ENCODE data around the gene MRPL12.

The MRPL12 gene

GRCh38 chr17:81703747-81704654 is 834 bp downstream of the MRPL12 start:
- no peak for DNase-seq

GRCh38 chr17:81705518-81706231 is 2.5 kb downstream of the MRPL12 start:
- no peak for DNase-seq

- no peak for DNase-seq
These were observed 3.1 kb downstream of the MRPL12 start for GRCh38 chr17:81706232-81706611.

- DNase-seq: no peak
These were observed 3.8 kb downstream of the MRPL12 start for GRCh38 chr17:81706757-81707624.

GRCh38 chr17:81707725-81708646 is 4.8 kb downstream of the MRPL12 start:
- no peak for DNase-seq

- DNase-seq: no peak
These were observed 5.6 kb downstream of the MRPL12 start for GRCh38 chr17:81708739-81709185.

GRCh38 chr17:81710514-81711308 is 7.5 kb downstream of the MRPL12 start:
- DNase-seq: no peak

- DNase-seq: peak; percentile 65
These were observed 8.8 kb downstream of the MRPL12 start, which contains the start of gene SLC25A10 for GRCh38 chr17:81711814-81712467. Gene SLC25A10, plus strand, starts transcription at chr17:81712284. Its CDS starts 143 bp downstream, at chr17:81712427.

- no peak for DNase-seq
These were observed 9.4 kb downstream of the MRPL12 start for GRCh38 chr17:81712468-81713003.

GRCh38 chr17:81713004-81713555 is 9.9 kb downstream of the MRPL12 start:
- no peak for DNase-seq

GRCh38 chr17:81713556-81714411 is 10.6 kb downstream of the MRPL12 start:
- no peak for DNase-seq

- DNase-seq: no peak
These were observed 11.4 kb downstream of the MRPL12 start for GRCh38 chr17:81714412-81715106.

GRCh38 chr17:81715107-81715871 is 12.1 kb downstream of the MRPL12 start:
- DNase-seq: no peak

GRCh38 chr17:81715872-81716673 is 12.9 kb downstream of the MRPL12 start:
- no peak for DNase-seq

- no peak for DNase-seq
These were observed 13.5 kb downstream of the MRPL12 start for GRCh38 chr17:81716674-81716996.

- no peak for DNase-seq
These were observed 14.0 kb downstream of the MRPL12 start for GRCh38 chr17:81717049-81717765.

Measured in activated T-cell treated with anti-CD3 and anti-CD28 coated beads for 4 hours (primary cell).